DMS153 treated with DMSO at 0.1 percent for 48 hours (cell line): Measurements from ENCODE around the gene ARFGEF3.
"Not testable (repeated sequence)": the region's sequence is repeated elsewhere in the genome, so short reads cannot be mapped to it uniquely, and the experiment has no call there.

Experiments used
- DNase-seq: peaks from one replicate; lab custom pipeline; 2025; ENCODE audit not compliant: unreplicated experiment; lab: John Stamatoyannopoulos, UW

Gene ARFGEF3

DNA sequence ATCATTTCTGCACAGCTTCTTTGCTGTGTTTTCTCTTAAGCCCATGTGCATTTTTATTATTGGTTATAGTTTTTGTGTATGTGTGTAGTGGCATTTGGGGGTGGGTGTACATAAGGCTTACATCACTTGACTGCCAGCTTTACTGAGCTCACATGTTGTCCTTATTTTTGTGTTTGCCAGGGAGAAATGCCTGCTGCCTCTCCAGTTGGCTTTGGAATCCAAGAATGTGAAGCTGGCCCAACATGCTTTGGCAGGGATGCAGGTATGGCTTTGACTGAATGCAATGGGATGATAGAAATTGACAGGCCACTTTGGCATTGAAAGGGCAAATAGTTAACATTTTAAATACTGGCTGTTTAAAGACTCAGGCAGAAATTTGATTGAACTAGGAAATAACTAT lies 45.1 kb downstream of the ARFGEF3 start:
- DNase-seq, result no peak

DNA sequence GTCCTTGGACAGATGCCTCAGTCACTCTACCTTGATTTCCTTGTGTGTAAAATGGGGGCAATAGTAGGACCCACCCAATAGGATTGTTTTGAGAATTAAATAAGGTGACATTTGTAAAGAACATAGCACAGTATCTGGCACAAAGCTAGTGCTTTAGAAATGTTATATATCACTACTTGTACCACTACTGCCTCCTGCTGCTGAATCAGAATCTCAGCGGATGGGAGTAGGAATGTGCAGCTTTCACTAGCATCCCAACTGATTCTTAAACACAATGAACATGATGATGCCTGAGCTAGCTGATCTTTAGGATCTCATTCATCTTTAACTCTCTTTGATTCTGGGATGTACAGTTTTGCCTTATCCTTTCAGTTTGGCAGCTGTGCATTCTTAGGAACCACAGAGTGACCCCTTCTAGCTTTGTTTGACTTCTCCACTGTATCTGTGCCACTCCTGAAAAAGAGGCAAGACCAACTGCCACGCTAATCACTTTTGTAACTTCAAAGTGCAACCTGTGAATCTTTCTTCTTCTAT lies 49.4 kb downstream of the ARFGEF3 start:
- no peak for DNase-seq

DNA sequence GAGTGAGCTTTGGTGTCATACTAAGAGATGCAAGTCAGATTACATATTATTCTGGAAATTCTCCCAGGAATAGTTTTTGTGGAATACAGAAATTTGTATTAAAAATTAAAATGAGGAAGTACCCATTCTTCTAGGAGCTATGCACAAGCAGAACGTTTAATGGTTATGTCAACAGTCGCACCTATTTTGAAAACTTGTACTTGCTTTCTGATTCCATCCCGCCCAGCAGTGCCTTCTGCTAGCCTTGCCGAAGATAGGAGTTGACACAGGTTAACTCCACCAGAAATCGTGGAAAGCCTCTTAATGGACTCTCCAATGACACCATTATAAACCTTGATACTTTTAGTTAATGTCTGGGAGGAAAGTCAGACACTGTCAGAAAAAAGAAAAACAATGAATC lies 49.9 kb downstream of the ARFGEF3 start:
- DNase-seq, result no peak

DNA sequence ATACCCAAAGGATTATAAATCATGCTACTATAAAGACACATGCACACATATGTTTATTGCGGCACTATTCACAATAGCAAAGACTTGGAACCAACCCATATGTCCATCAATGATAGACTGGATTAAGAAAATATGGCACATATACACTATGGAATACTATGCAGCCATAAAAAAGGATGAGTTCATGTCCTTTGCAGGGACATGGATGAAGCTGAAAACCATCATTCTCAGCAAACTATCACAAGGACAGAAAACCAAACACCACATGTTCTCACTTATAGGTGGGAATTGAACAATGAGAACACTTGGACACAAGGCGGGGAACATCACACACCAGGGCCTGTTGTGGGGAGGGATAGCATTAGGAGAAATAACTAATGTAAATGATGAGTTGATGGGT lies 50.8 kb downstream of the ARFGEF3 start:
- not testable (repeated sequence) for DNase-seq

DNA sequence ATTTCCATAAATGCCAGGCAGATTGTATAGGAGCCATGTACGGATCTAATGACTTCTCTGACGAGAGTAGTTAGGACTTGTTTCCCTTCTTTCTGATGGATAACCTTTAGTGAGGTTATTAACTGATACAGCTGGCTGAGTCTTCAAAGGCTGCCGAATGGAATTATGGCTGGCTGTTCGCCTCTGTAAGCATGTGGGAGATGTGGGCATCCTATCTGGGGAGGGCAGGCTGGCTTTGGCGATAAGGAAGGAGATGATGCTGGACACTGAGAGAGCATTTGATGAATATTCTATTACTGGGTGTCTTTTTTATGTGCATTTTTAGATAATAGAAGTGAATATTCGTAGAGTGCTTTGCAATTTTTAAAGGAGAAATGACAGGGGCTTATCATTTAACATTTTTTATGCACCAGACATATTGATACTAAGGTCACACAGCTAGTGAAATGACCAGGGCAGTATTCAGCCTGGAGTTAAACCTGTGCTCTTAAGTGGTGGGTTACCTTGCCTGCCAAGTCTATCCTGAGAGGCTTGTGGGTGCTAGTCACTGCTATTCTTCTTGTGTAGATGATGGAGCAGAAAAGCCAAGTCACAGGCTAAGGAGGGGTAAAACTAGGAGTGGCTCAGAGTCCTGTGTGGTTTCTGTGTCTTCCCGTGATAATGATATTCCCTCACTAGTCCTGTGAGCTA lies 53.5 kb downstream of the ARFGEF3 start:
- no peak for DNase-seq

DNA sequence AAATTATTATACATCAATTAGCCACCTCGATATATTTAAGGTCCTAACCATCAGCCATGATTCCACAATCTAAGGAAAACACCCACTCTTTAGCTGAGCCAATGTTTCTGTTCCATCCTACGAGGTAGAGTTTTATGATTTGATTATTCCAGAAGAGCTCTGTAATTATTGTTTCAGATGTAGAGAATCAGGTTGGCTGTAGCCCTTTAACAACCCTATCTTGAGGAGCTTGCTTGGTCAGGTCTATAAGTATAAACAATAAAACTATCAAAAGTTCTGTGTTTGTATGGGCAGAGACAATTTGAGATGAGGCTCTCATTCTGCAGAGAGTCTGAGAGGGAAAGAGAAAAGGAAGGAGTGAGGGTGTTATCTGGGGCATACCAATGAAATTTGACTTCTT lies 56.7 kb downstream of the ARFGEF3 start, which contains the start of gene PBOV1:
Gene PBOV1 (minus strand): TSS at position 43 of the 400 bp plus-strand sequence. CDS start 96 bp downstream, outside the sequence.
- no peak for DNase-seq

DNA sequence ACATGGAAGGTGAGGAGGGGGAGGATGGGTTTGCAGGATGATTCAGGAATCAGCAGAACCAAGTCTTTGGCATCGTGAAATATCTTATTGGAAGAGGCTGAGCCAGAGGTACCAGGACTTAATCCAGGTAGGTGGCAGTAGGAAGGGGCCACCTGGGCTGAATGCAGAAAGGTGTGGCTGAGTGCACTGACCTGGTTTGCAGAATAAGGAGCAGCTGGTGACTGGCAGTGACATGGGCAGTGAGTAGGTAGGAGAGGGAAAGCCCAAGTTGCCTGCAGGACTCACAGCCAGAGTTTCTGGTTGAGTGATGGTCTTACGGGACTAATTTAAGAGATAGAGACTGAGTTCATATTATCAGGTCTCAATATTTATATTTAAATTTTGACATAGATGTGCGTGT lies 57.7 kb downstream of the ARFGEF3 start:
- DNase-seq, result no peak

DNA sequence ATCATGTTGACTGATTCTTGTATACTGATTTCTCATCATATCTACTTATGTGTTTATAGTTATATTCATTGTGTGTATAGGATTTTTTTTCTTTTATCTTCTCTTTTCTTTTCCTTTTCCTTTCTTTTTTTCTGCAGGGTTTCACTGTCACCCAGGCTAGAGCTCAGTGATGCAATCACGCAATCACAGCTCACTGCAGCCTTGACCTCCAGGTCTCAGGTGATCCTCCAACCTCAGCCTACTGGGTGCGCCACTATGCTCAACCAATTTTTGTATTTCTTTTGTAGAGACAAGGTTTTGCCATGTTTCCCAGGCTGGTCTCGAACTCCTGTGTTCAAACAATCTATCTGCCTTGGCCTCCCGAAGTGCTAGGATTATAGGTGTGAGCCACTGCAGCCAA lies 58.2 kb downstream of the ARFGEF3 start:
- DNase-seq, result no peak

DNA sequence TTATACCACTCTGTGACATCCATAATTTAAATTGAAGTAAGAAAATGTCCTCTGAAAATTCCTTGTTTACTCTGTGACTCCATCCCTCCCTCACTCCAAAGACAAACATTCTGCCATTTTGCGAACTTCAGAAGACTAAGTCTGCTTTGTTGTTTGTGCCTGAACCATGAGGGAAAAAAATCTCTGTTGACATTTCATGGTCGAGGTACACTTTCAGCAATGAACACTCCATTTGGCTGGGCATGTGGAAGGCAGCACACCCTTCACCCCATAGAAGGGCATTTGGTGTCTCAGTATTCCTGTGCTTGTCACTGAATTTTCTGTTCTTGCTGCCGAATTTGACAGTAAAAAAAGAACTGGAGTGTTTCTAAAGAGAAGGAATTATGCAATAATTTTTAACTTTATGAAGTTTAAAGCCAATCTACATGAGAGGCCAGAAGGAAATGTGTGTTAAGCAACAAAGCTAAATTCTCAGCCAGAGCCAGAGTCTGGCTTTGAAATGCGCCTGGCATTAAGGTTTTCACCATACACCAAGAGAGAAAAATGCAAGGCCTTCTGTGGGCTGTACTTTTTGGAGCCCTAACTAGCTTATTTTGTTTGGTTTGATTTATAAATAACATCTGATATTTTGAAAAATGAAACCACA lies 61.3 kb downstream of the ARFGEF3 start:
- peak; percentile 28 for DNase-seq

DNA sequence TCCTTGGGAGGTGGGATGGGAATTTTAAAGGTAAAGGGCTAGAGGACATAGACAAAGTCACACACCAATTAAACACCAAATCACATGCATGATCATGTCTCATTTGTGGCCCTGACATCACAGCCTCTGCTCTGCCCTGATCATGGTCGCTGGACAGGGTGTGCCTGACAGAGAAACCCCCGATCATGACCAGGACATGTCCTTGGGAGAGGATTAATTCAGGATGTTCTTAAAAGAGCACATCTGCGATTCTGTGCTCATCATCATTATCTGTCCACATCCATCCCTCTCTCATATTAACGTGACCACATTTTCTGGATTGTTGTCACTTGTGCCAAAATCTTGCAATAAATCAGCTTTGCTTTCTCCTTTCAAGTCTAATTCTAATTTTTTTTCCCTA lies 64.2 kb downstream of the ARFGEF3 start:
- DNase-seq, result no peak

DNA sequence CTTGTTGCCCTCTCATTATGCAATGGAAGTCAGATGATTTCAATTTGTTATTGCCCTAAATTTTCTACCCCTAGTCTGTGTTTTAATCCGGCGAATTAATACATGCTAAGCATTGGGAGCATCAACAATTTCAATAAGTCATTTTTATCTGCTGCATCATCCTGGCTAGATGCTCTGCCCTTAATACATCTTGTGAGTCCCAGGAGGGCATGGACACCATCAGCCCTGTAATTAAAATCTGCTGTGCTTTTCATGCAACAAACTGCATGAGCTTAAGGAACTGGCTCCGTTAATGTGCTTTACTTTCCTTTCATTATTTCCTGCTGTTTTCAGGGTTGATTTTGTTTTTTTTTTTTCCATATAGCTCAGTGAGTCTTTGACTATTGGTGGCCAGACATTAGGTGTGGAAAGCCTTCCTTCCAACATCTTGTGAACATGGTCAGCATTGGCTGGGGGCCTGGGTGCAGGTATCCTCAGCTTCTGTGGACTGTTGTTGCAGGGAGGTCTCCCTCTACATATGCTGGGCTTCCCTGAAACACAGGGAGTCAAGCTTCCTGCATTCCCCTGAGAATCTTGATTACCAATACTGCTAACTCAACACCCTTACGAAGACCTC lies 65.1 kb downstream of the ARFGEF3 start:
- DNase-seq, result no peak

DNA sequence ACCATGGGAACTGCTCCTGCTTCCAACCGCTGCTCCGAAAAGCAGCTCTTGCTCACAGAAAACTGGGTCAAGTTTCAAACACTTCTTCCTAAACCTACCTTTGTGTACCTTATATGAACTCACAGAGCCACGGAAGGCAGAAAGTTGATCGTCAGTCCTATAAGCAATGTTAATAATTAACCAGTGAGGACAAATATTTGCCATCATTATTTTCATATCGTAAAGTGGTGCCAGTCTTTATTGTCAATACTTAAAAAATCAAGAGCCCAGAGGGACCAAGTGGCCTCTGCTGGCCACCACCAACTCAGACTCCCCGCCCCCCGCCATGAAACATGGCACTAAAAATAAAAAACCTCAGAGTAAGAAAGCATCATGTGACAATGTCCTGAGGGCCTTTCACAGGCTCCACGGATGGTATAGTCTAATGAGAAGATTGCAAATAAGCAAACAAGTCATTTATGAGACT lies 65.6 kb downstream of the ARFGEF3 start:
- peak; percentile 85 for DNase-seq

DNA sequence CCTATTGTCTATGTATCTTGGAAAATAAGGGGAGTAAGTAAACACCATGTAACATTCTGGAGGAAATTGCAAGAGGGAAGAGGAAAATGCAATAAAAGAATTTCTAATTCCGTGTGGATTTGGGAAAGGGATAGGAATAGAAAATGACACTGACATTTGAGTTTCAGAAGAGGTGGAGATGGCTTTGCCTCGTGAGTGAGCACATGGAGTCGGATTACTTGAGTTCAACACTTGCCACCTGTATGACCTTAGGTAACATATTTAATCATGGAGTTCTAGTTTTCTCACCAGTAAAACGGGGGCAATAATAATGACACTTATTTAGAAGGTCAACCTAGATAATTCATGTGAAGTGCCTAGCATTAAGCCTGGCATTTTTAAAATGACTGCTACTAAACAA lies 67.3 kb downstream of the ARFGEF3 start:
- no peak for DNase-seq

DNA sequence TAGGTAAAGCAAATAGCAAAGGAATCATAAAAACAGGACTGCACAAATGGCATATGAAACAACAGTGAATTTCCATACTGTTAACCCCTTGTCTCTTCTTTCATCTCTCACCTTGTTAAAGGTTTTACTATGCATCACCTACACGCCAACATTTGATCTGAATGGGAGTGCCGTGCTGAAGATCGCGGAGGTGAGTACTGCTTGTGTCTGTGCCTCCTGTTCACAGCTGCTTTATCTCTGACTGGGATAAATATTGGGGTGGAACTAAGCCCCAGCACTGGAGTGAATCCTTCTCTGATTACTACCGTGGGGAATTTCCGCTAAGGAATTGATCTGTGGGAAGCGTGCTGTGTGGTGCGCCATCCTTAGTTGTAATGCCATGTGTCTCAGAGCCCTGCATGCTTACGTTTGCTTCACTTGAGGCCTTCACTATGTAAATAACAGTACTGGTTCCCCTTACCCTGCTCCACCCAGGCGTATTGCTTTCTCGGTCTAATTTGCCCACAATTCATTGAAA lies 68.0 kb downstream of the ARFGEF3 start:
- DNase-seq, result no peak

DNA sequence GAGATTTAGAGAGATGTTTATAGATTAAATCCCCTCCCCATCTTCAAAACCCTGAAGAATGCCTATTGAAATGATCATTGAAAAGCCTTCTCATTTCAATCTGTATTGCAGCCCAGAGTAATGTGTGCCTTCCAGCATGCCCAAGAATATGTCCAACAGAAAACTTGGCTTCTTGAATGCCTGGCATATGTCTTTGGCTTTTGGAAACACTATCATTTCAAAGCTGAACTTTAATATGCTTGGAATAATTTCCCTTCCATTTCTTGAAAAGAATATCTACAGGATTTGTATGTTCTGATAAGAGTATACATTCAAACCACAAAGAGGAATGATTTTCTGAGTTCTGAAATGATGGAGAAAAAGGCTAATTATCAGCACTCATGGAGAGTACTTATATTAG lies 68.5 kb downstream of the ARFGEF3 start:
- DNase-seq, result no peak

DNA sequence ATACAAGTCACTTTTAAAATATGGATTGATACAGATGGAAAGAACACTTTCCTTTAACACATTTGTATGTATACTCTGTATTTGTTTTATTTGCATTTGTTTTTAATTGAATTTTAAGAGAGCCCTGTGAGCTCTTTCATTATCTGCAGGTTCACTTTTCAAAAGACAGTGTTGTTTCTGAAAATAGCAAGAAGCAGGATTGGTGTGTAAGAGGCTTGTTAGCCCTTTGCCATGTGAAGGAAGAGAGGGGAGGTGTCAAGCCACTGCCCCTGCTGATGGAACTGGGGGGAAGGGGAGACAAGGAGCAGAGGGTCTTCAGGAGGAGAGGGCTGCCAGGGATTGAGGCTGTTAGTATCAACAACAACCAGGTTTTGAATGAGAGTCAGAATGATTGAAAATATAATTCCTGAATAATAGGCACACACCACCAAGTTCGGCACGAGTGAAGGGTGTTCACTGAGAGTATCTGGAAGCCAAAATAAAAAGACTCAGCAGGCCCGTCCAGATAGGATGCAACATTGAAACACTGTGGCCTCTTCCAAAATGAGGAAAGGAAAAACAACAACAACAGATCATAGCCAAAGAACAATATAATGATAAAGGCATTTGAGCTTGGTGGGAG lies 69.1 kb downstream of the ARFGEF3 start:
- no peak for DNase-seq

DNA sequence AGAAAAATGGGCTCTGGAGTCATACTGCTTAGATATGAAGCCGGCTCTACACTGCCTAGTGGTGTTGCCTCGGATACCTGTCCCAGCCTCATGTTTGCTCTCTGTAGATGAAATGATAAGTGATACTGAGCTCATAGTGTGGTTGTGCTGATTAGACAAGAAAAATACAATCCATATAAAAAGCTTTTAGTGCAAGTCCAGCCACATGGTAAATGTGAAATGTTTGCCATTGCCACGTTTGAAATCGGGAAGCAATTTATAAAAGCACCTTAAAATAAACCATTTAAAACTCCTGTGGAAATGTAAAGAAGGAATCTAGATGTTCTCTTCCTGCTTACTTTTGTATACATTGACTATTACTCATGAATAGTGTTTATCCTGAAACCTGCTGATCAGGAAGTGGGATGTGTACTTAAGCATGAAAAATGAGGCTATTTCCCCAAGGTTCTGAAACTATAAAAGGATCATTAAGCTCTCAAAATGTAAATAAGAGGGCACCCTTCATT lies 69.7 kb downstream of the ARFGEF3 start:
- DNase-seq, result peak; percentile 90

DNA sequence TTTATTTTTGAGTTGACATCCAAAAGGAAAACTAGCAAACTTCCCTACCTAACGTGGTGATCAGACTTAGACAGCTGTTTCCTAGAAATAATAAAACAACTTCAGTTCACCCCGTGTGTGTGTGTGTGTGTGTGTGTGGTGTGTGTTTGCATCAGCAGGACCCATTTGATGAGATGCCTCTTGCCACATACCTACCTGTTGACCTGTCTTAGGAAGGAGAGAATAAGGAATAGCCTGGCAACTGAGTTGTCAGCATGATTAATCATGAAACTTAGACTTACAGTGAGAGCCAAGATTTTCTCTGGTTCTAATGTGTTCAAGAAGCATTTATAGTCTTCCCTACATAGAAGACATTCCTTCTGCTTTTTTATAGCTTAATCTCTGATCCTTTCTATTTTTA lies 72.6 kb downstream of the ARFGEF3 start:
- DNase-seq, result no peak

DNA sequence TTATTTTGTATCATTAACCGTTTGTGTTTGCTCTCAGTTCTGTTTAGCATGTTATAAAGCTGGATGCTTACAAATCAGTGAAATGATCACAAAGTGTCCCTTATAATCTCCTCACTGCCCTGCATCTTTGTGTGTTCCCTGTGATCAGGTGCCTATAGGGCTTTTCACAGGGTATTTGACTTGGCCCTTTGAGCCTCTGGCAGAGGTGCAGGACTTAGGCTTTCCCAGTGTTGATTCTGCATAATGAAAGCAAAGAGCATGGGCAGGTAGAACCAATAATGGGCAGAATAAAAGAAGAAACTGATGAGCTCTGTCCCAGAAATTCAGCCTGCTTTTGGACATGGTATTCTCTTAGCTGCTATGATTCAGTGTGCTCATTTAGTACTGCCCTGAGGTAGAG lies 73.5 kb downstream of the ARFGEF3 start:
- no peak for DNase-seq

DNA sequence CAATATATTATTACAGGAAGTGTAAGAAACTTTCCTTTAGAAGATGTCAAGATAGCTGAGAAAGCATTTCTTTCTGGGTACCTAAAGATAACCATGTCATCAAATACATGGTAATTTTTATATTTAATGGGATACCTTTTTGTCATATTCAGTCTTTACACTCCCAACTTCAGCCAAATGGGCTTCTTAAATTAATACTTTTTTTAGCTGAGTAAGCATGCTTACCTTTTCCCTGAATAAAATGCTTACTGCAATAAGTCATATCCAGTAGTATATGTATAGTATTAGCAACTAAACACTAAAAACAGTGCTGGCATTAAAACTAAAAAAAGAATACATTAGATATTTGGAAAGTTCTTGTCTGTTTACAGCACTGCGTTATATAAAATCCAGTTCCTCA lies 74.0 kb downstream of the ARFGEF3 start:
- DNase-seq, result no peak

DNA sequence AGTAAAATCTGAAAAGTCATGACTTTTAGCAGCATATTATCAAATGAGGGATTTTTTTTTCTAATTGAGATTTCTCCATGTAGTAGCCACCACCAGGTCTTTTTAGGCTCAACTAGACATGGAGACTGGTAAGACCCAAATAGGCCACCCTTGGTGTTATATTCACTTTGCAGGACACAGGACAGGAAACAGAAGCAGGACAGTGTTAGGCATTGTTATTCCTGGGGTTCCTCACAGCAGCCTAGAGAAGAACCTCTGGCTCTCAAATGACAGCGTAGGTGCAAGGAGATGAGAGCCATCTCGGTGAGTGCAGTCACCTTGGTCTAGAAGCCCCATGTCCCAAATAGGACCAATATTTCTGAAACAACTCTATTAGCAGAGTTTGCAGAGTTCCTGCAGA lies 75.7 kb downstream of the ARFGEF3 start:
- no peak for DNase-seq
